ENCODE results near the gene SLC9A9. TPM values are rescaled to one million over a fixed set of nuclear protein-coding genes. Genes with fewer than 3 reads are reported as not detected.
A peak's percentile ranks its signal among the peaks of the same experiment; 100 is the strongest.

The SLC9A9 gene
- total and polyA plus RNA-seq, 10 of the 15 experiments (the other 5 are each of a cell fraction or from before 2014, with no cell fraction given) = 3.5 to 14.2 (median 9.3) TPM

GRCh38 chr3:143442814-143443447 lies 405.3 kb downstream of the SLC9A9 start:
- ChIA-PET SMC1A (ENCODE audit: uncharacterized antibody, unreplicated experiment) (interaction anchor here (1.5 kb wide), 1 partner anchor 15 kb away, joined by 4 read pairs; no protein-coding TSS in a partner anchor), POLR2A (no interaction called here), CTCF (no interaction called here), RAD21 (ENCODE audit: unreplicated experiment) (no interaction called here)
- 68% methylated on average over 3 of the region's 3 CpGs for WGBS (ENCODE audit: insufficient coverage, insufficient replicate concordance, low lambda C conversion rate, missing lambda C conversion rate)
- Histone ChIP-seq H4K20me1 (ENCODE audit: control insufficient read depth, insufficient read depth) (no peaks in the 10 kb centered on the region), H3K27ac (ENCODE audit: control insufficient read depth, insufficient read depth) (no peak overlapping the region), H3K27me3 (replicated peaks in 1 of 2; ENCODE audit: control insufficient read depth in 2 of 2, insufficient read depth in 2 of 2, low read length in 1 of 2) (no peaks in the 10 kb centered on the region), H3K36me3 (ENCODE audit: control insufficient read depth in 2 of 2, insufficient read depth in 2 of 2, low read length in 1 of 2) (no peaks in the 10 kb centered on the region), H3K9ac (ENCODE audit: control insufficient read depth, insufficient read depth, low read length) (no peak overlapping the region), H3K4me1 (ENCODE audit: control insufficient read depth, insufficient read depth, low read length) (peaks cover 15% of the 10 kb centered on the region), H3K79me2 (ENCODE audit: control insufficient read depth, insufficient read depth, low read length) (no peaks in the 10 kb centered on the region), H3K4me3 (no peak overlapping the region), H3K4me2 (ENCODE audit: control insufficient read depth, insufficient read depth) (no peak overlapping the region), H3K9me3 (replicated peaks; ENCODE audit: control insufficient read depth, insufficient read depth, low read length) (no peaks in the 10 kb centered on the region), H2AFZ (ENCODE audit: control insufficient read depth, low read depth, low read length) (no peak overlapping the region)
- no TSS peak for BruUV-seq (replicated peaks)
- intact Hi-C loops (cut with micrococcal nuclease; ENCODE audit: unreplicated experiment) (no loop called here), in situ Hi-C loops (cut with MboI) (no loop called here)
- DNase-seq (ENCODE audit: low read depth, low spot score) (no peak), FAIRE-seq (no peak), ATAC-seq (no peak)
- peak; percentile 73 for TF ChIP-seq RUNX3 (IDR thresholded peaks at IDR 0.05; ENCODE audit: low read length)
- TF ChIP-seq CHD4 (IDR thresholded peaks at IDR 0.05) = no peak
- TF ChIP-seq TCF7 (IDR thresholded peaks at IDR 0.05; ENCODE audit: borderline replicate concordance) = peak; percentile 77; the same call in 1 of the 2 replicates

- ChIA-PET RAD21 (ENCODE audit: unreplicated experiment) (no interaction called here), SMC1A (ENCODE audit: uncharacterized antibody, unreplicated experiment) (interaction anchor here (0.6 to 0.7 kb wide), 2 partner anchors 591 to 942 kb away, joined by 3 read pairs; no protein-coding TSS in a partner anchor), CTCF (interaction anchor here (0.8 kb wide), 1 partner anchor 16 kb away, joined by 3 read pairs; no protein-coding TSS in a partner anchor), POLR2A (no interaction called here)
- FAIRE-seq = no peak
- in situ Hi-C loops (cut with MboI) (no loop called here), intact Hi-C loops (cut with micrococcal nuclease; ENCODE audit: unreplicated experiment) (no loop called here)
- Histone ChIP-seq H3K9me3 (replicated peaks; ENCODE audit: control insufficient read depth, insufficient read depth, low read length) (no peaks in the 10 kb centered on the region), H4K20me1 (ENCODE audit: control insufficient read depth, insufficient read depth) (no peaks in the 10 kb centered on the region), H3K27ac (ENCODE audit: control insufficient read depth, insufficient read depth) (no peak overlapping the region), H3K79me2 (ENCODE audit: control insufficient read depth, insufficient read depth, low read length) (no peaks in the 10 kb centered on the region), H3K4me3 (no peak overlapping the region), H2AFZ (ENCODE audit: control insufficient read depth, low read depth, low read length) (no peak overlapping the region), H3K4me2 (ENCODE audit: control insufficient read depth, insufficient read depth) (no peak overlapping the region), H3K27me3 (replicated peaks in 1 of 2; ENCODE audit: control insufficient read depth in 2 of 2, insufficient read depth in 2 of 2, low read length in 1 of 2) (no peaks in the 10 kb centered on the region), H3K9ac (ENCODE audit: control insufficient read depth, insufficient read depth, low read length) (no peak overlapping the region), H3K4me1 (ENCODE audit: control insufficient read depth, insufficient read depth, low read length) (peaks cover 15% of the 10 kb centered on the region), H3K36me3 (ENCODE audit: control insufficient read depth in 2 of 2, insufficient read depth in 2 of 2, low read length in 1 of 2) (no peaks in the 10 kb centered on the region)
- no TSS peak for BruUV-seq (replicated peaks)
- WGBS (ENCODE audit: insufficient coverage, insufficient replicate concordance, low lambda C conversion rate, missing lambda C conversion rate) = 89% methylated on average over 1 of the region's 1 CpG
- TF ChIP-seq CEBPZ (IDR thresholded peaks at IDR 0.05; ENCODE audit: low read depth, low read length) = no peak
- no peak for TF ChIP-seq STAT1 (conservative IDR thresholded peaks at IDR 0.05)
- TF ChIP-seq EGR1 (IDR thresholded peaks at IDR 0.05; ENCODE audit: borderline replicate concordance in 1 of 2, low read depth in 2 of 2, low read length in 2 of 2) = no peak
- ATAC-seq = no peak
- no peak for DNase-seq (ENCODE audit: low read depth, low spot score)
Measured at GRCh38 chr3:143441516-143442171, 406.6 kb downstream of the SLC9A9 start.
